H9 (cell line): ENCODE measurements around the gene GLRA3. TPM values are rescaled to one million over a fixed set of nuclear protein-coding genes. Genes with fewer than 3 reads are reported as not detected.
"Not testable (repeated sequence)": the region's sequence is repeated elsewhere in the genome, so short reads cannot be mapped to it uniquely, and the experiment has no call there.

Source experiments
- DNase-seq: peaks from one replicate; pipeline ENCODE4 v3.0.0-alpha.2; 2017
- H2AFZ ChIP-seq: one replicate; pipeline ENCODE4 v1.6.1; 2013; ENCODE audit warnings: mild to moderate bottlenecking, low read length, control low read depth, moderate library complexity
- H2AK5ac ChIP-seq: 2 replicates; pipeline ENCODE4 v1.6.1; 2013; ENCODE audit warnings: low read length, control low read depth, mixed read lengths; ENCODE audit not compliant: insufficient read length
- H2BK120ac ChIP-seq: one replicate; pipeline ENCODE4 v1.6.1; 2013; ENCODE audit warnings: low read depth, mild to moderate bottlenecking, low read length, control low read depth, inconsistent platforms; ENCODE audit not compliant: poor library complexity, severe bottlenecking
- H2BK12ac ChIP-seq: 2 replicates; pipeline ENCODE4 v1.6.1; 2013; ENCODE audit warnings: low read length, control low read depth, mixed read lengths, low read depth; ENCODE audit not compliant: insufficient read length
- H2BK15ac ChIP-seq: 2 replicates; pipeline ENCODE4 v1.6.1; 2013; ENCODE audit warnings: low read depth, low read length, control low read depth
- H2BK20ac ChIP-seq: one replicate; pipeline ENCODE4 v1.6.1; 2013; ENCODE audit warnings: low read depth, mild to moderate bottlenecking, low read length, control low read depth, inconsistent platforms; ENCODE audit not compliant: poor library complexity, severe bottlenecking
- H2BK5ac ChIP-seq: 2 replicates; pipeline ENCODE4 v1.6.1; 2013; ENCODE audit warnings: low read length, control low read depth, mixed read lengths; ENCODE audit not compliant: insufficient read length
- H3K14ac ChIP-seq: 2 replicates; pipeline ENCODE4 v1.6.1; 2013; ENCODE audit warnings: low read length, control low read depth; ENCODE audit not compliant: insufficient read depth
- H3K18ac ChIP-seq: 2 replicates; pipeline ENCODE4 v1.6.1; 2013; ENCODE audit warnings: low read depth, mild to moderate bottlenecking, mixed read lengths, low read length, control low read depth; ENCODE audit not compliant: insufficient read length
- H3K23ac ChIP-seq: 2 replicates; pipeline ENCODE4 v1.6.1; 2013; ENCODE audit warnings: low read length, control low read depth, mixed read lengths, low read depth; ENCODE audit not compliant: insufficient read length
- H3K23me2 ChIP-seq: 2 replicates; pipeline ENCODE4 v1.6.1; 2013; ENCODE audit warnings: low read depth, mild to moderate bottlenecking, mixed read lengths, low read length, control low read depth; ENCODE audit not compliant: insufficient read length, poor library complexity, severe bottlenecking
- H3K27ac ChIP-seq: 2 replicates; pipeline ENCODE4 v1.5.1; 2013; ENCODE audit warnings: low read length, control low read depth, mixed read lengths, low read depth; ENCODE audit not compliant: insufficient read length
- H3K27me3 ChIP-seq: 2 replicates; pipeline ENCODE4 v1.6.1; 2013; ENCODE audit warnings: low read length, control low read depth, inconsistent platforms; ENCODE audit not compliant: insufficient read depth
- H3K4ac ChIP-seq: 2 replicates; pipeline ENCODE4 v1.6.1; 2013; ENCODE audit warnings: low read depth, mild to moderate bottlenecking, control low read depth, inconsistent platforms, low read length, moderate library complexity
- H3K4me1 ChIP-seq: 2 replicates; pipeline ENCODE4 v1.6.1; 2013; ENCODE audit warnings: low read length, control low read depth, inconsistent platforms; ENCODE audit not compliant: insufficient read depth
- H3K4me2 ChIP-seq: 2 replicates; pipeline ENCODE4 v1.6.1; 2013; ENCODE audit warnings: low read length, control low read depth, mixed read lengths; ENCODE audit not compliant: insufficient read length, insufficient read depth
- H3K56ac ChIP-seq: 2 replicates; pipeline ENCODE4 v1.6.1; 2013; ENCODE audit warnings: low read depth, mild to moderate bottlenecking, mixed read lengths, low read length, control low read depth; ENCODE audit not compliant: insufficient read length
- H3K79me1 ChIP-seq: 2 replicates; pipeline ENCODE4 v1.6.1; 2013; ENCODE audit warnings: low read depth, mild to moderate bottlenecking, moderate library complexity, low read length, control low read depth, inconsistent platforms; ENCODE audit not compliant: insufficient read depth, poor library complexity, severe bottlenecking
- H3K79me2 ChIP-seq: 2 replicates; pipeline ENCODE4 v1.6.1; 2013; ENCODE audit warnings: low read length, control low read depth, inconsistent platforms; ENCODE audit not compliant: insufficient read depth
- H3K9ac ChIP-seq: 2 replicates; pipeline ENCODE4 v1.6.1; 2013; ENCODE audit warnings: low read length, control low read depth, mixed read lengths; ENCODE audit not compliant: insufficient read length; ENCODE audit errors: extremely low read depth
- H3K9me3 ChIP-seq: one replicate; pipeline ENCODE4 v1.6.1; 2013; ENCODE audit warnings: low read depth, low read length, inconsistent platforms; ENCODE audit not compliant: control insufficient read depth
- H3T11ph ChIP-seq: one replicate; pipeline ENCODE4 v1.6.1; 2013; ENCODE audit warnings: mild to moderate bottlenecking, low read length, control low read depth, inconsistent platforms
- H4K20me1 ChIP-seq: one replicate; pipeline ENCODE4 v1.6.1; 2013; ENCODE audit not compliant: control insufficient read depth, insufficient read length, insufficient read depth
- H4K5ac ChIP-seq: 2 replicates; pipeline ENCODE4 v1.6.1; 2013; ENCODE audit warnings: low read depth, mild to moderate bottlenecking, mixed read lengths, low read length, control low read depth; ENCODE audit not compliant: insufficient read length
- H4K8ac ChIP-seq: replicated peaks from 2 replicates; pipeline ENCODE4 v1.6.1; 2013; ENCODE audit warnings: low read length, control low read depth, mixed read lengths, low read depth; ENCODE audit not compliant: insufficient read length
- H4K91ac ChIP-seq: 2 replicates; pipeline ENCODE4 v1.6.1; 2013; ENCODE audit warnings: low read depth, mild to moderate bottlenecking, moderate library complexity, mixed read lengths, low read length, control low read depth; ENCODE audit not compliant: insufficient read length
- H3K27ac Mint-ChIP-seq, 3 experiments: 2 replicates in 2 of 3; 3 replicates in 1 of 3; pipeline ENCODE4 v1.8.0; 2020 to 2021; ENCODE audit warnings: mixed read lengths in 3 of 3, mild to moderate bottlenecking in 1 of 3, moderate library complexity in 1 of 3
- H3K27me3 Mint-ChIP-seq: 2 replicates; pipeline ENCODE4 v1.8.0; 2021; ENCODE audit warnings: low read depth, mild to moderate bottlenecking, moderate library complexity, mixed read lengths
- H3K36me3 Mint-ChIP-seq, 3 experiments: 2 replicates in 2 of 3; 3 replicates in 1 of 3; pipeline ENCODE4 v1.8.0; 2020 to 2021; ENCODE audit warnings: low read depth in 3 of 3, mixed read lengths in 3 of 3; ENCODE audit not compliant: insufficient read depth in 1 of 3
- H3K4me1 Mint-ChIP-seq, 2 experiments: 2 replicates each; pipeline ENCODE4 v1.8.0; 2020; ENCODE audit warnings: mixed read lengths in 2 of 2
- H3K4me3 Mint-ChIP-seq, 2 experiments: 2 replicates in 1 of 2; 3 replicates in 1 of 2; pipeline ENCODE4 v1.8.0; 2020 to 2021; ENCODE audit warnings: mild to moderate bottlenecking in 2 of 2, mixed read lengths in 2 of 2, moderate library complexity in 1 of 2
- H3K9me3 Mint-ChIP-seq, 2 experiments: 2 replicates in 1 of 2; 3 replicates in 1 of 2; pipeline ENCODE4 v1.8.0; 2020; ENCODE audit warnings: mild to moderate bottlenecking in 2 of 2, mixed read lengths in 2 of 2, moderate library complexity in 1 of 2
- CTCF ChIP-seq: fragments of 200-600 bp; sonication (generic); conservative IDR thresholded peaks from 3 replicates; pipeline ENCODE4 v1.8.0; 2021; ENCODE audit warnings: antibody characterized with exemption, mild to moderate bottlenecking
- WGBS: extraction: QIAGEN DNeasy Blood & Tissue Kit; methylation state at CpG from one replicate; pipeline ENCODE4 v1.1.7; 2013; ENCODE audit warnings: missing lambda C conversion rate, low lambda C conversion rate, mixed read lengths; ENCODE audit not compliant: insufficient read length; ENCODE audit errors: extremely low coverage; 5-methylcytosine and 5-hydroxymethylcytosine counted together
- total RNA-seq: library from RNA; stranded (reverse); gene quantifications from 2 replicates; pipeline ENCODE4 v1.2.1, GENCODE V29; 2021

GLRA3 gene
- total RNA-seq, 1 experiment from 2014 or later: 0.09 TPM

DNA sequence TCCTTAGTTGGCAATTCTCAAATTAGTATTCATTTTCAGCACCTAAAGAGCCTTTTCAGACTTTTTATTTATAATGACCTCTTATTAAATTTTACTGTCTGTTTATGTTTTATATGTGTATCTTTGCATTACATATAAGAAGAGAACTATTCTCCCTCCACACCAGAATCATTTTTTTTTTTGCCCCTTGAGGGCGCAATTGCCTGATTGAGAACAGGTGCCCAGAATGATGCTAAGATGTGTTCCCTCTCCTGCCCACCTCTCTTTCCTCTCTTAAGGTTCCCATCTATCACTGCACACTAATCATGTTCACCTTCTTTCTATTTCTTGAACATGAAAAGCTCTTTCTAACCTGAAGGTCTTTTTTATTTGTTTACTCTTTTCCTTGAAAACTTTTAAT is 44.9 kb upstream of the GLRA3 start:
- Histone ChIP-seq H3K4me2 (no peak overlapping the region), H3K27ac (no peak overlapping the region), H3K18ac (no peak overlapping the region), H3K4me1 (no peaks in the 10 kb centered on the region), H2BK12ac (no peak overlapping the region), H4K5ac (no peak overlapping the region), H2BK20ac (no peak overlapping the region), H3K79me1 (no peaks in the 10 kb centered on the region), H3K23ac (no peak overlapping the region), H3T11ph (no peak overlapping the region), H4K91ac (no peak overlapping the region), H3K9ac (no peak overlapping the region), H3K9me3 (no peaks in the 10 kb centered on the region), H2BK120ac (no peak overlapping the region), H2BK5ac (no peak overlapping the region), H3K79me2 (no peaks in the 10 kb centered on the region), H3K27me3 (no peaks in the 10 kb centered on the region), H3K56ac (no peak overlapping the region), H3K23me2 (no peaks in the 10 kb centered on the region), H4K20me1 (no peaks in the 10 kb centered on the region), H2BK15ac (no peak overlapping the region), H3K14ac (no peak overlapping the region), H2AK5ac (no peak overlapping the region), H3K4ac (no peak overlapping the region), H4K8ac (no peak overlapping the region), H2AFZ (no peak overlapping the region)
- Mint-ChIP-seq H3K27me3 (no peaks in the 10 kb centered on the region), H3K9me3 (no peaks in the 10 kb centered on the region), H3K27ac (no peak overlapping the region), H3K4me3 (no peak overlapping the region), H3K36me3 (no peaks in the 10 kb centered on the region), H3K4me1 (peaks cover 6 to 11% of the 10 kb centered on the region in 2 experiments)
- WGBS: no CpG with 5 or more reads among the region's 1 CpG
- TF ChIP-seq CTCF: peak; percentile 70
- DNase-seq: no peak

- not testable (repeated sequence) for H3K9ac ChIP-seq, H3K23me2 ChIP-seq, H3T11ph ChIP-seq, H3K9me3 Mint-ChIP-seq, DNase-seq, H3K27me3 Mint-ChIP-seq, H3K79me2 ChIP-seq, H2BK12ac ChIP-seq, H3K9me3 ChIP-seq, H3K4me2 ChIP-seq, H2BK120ac ChIP-seq, H3K27ac Mint-ChIP-seq, H2BK5ac ChIP-seq, H3K14ac ChIP-seq, H4K5ac ChIP-seq, H4K20me1 ChIP-seq, H3K23ac ChIP-seq, H3K27ac ChIP-seq, H2AK5ac ChIP-seq, H2AFZ ChIP-seq, H4K91ac ChIP-seq, H3K27me3 ChIP-seq, H3K79me1 ChIP-seq, H3K56ac ChIP-seq, H3K4ac ChIP-seq, H4K8ac ChIP-seq, H3K4me1 ChIP-seq, H3K4me3 Mint-ChIP-seq, H2BK15ac ChIP-seq, H3K18ac ChIP-seq, H2BK20ac ChIP-seq, H3K36me3 Mint-ChIP-seq
- peaks cover 6 to 11% of the 10 kb centered on the region in 2 experiments for H3K4me1 Mint-ChIP-seq
- no CpG with 5 or more reads among the region's 4 CpGs for WGBS
These were observed 44.1 kb upstream of the GLRA3 start for GRCh38 chr4:174873146-174873545.
